ENCODE data around the gene WDPCP.

The WDPCP gene

GRCh38 chr2:63122921-63123320, 465.4 kb downstream of the WDPCP start:
- TF ChIP-seq POLR2AphosphoS5 (IDR thresholded peaks at IDR 0.05; ENCODE audit: low read depth, low read length) (no peak), TAF1 (IDR thresholded peaks at IDR 0.05; ENCODE audit: borderline replicate concordance, low read depth, low read length) (no peak), POLR2A (IDR thresholded peaks at IDR 0.05; ENCODE audit: low read depth, low read length) (no peak)
- DNase-seq (ENCODE audit: insufficient read length) (no peak), FAIRE-seq (peak; percentile 54)

GRCh38 chr2:63121055-63121834, 467.0 kb downstream of the WDPCP start:
- no peak for TF ChIP-seq TAF1 (IDR thresholded peaks at IDR 0.05; ENCODE audit: borderline replicate concordance, low read depth, low read length)
- TF ChIP-seq POLR2A (IDR thresholded peaks at IDR 0.05; ENCODE audit: low read depth, low read length) = no peak
- no peak for TF ChIP-seq POLR2AphosphoS5 (IDR thresholded peaks at IDR 0.05; ENCODE audit: low read depth, low read length)
- DNase-seq (ENCODE audit: insufficient read length) = no peak
- FAIRE-seq = no peak

DNA sequence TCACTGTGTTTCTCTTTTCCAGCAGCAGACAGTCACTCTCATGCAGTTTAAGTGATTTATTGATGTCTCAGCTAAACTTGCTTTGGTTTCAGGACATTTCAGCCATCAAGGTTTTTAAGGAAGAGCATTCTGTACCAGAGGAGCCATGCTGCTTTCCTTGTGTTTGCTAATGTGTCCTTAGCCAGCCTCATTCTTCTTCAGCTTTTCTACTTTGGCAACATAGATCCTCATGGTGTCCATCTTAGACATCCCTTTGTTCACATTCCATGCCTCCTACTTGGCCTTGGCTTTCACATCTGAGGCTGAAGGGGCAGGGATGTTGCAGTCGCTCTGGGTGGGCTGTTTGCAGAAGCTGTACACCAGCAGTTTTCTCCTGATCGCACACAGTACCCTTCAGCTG, 469.5 kb downstream of the WDPCP start:
- TF ChIP-seq POLR2AphosphoS5 (IDR thresholded peaks at IDR 0.05; ENCODE audit: low read depth, low read length) (no peak), TAF1 (IDR thresholded peaks at IDR 0.05; ENCODE audit: borderline replicate concordance, low read depth, low read length) (no peak), POLR2A (IDR thresholded peaks at IDR 0.05; ENCODE audit: low read depth, low read length) (no peak)
- FAIRE-seq (no peak), DNase-seq (ENCODE audit: insufficient read length) (no peak)

DNA sequence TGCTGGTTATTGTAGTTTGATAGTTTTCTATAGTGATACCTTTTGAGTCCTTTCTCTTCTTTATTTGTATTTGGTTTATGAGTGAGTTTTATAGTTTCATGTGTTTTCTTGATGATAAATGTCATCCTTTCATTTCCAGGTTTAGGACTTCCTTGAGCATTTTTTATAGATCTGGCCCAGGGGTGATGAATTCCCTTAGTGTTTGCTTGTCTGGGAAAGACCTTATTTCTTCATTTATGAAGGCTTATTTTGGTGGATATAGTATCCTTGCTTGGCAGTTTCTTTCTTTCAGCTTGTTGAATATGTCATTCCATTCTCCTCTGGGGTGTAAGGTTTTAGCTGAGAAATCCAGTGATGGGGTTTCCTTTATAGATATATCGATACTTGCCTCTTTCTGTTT, 483.8 kb downstream of the WDPCP start:
- no peak for TF ChIP-seq POLR2AphosphoS5 (IDR thresholded peaks at IDR 0.05; ENCODE audit: low read depth, low read length)
- no peak for TF ChIP-seq POLR2A (IDR thresholded peaks at IDR 0.05; ENCODE audit: low read depth, low read length)
- TF ChIP-seq TAF1 (IDR thresholded peaks at IDR 0.05; ENCODE audit: borderline replicate concordance, low read depth, low read length) = no peak
- no peak for DNase-seq (ENCODE audit: insufficient read length)
- no peak for FAIRE-seq

- TF ChIP-seq POLR2AphosphoS5 (IDR thresholded peaks at IDR 0.05; ENCODE audit: low read depth, low read length) (no peak), POLR2A (IDR thresholded peaks at IDR 0.05; ENCODE audit: low read depth, low read length) (no peak), TAF1 (IDR thresholded peaks at IDR 0.05; ENCODE audit: borderline replicate concordance, low read depth, low read length) (no peak)
- FAIRE-seq = no peak
- DNase-seq (ENCODE audit: insufficient read length) = no peak
Measured at GRCh38 chr2:63101954-63102353, 486.3 kb downstream of the WDPCP start.

DNA sequence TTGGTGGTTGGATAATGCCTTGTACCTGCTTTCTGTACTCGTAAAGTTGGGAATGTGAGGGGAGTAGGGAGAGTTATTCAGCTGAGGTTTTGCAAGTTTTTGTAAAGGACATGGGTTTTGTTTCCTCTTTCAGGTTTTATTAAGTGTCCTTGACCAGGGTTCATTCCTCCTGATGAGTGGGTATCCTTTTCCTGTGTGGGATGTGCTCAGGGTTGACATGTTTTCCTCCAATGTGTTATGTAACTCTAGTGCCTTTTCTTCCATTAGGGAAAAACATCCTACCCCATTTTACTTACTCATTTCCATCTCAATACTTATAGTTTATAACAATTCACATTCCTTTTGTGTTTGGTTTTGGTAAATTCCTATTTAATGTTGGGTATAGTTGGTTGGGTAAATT, 489.2 kb downstream of the WDPCP start:
- DNase-seq (ENCODE audit: insufficient read length) = no peak
- no peak for TF ChIP-seq TAF1 (IDR thresholded peaks at IDR 0.05; ENCODE audit: borderline replicate concordance, low read depth, low read length)
- no peak for TF ChIP-seq POLR2AphosphoS5 (IDR thresholded peaks at IDR 0.05; ENCODE audit: low read depth, low read length)
- TF ChIP-seq POLR2A (IDR thresholded peaks at IDR 0.05; ENCODE audit: low read depth, low read length) = no peak
- no peak for FAIRE-seq

GRCh38 chr2:63096491-63096890, 491.8 kb downstream of the WDPCP start:
- DNase-seq (ENCODE audit: insufficient read length) = no peak
- TF ChIP-seq TAF1 (IDR thresholded peaks at IDR 0.05; ENCODE audit: borderline replicate concordance, low read depth, low read length) = no peak
- no peak for TF ChIP-seq POLR2AphosphoS5 (IDR thresholded peaks at IDR 0.05; ENCODE audit: low read depth, low read length)
- FAIRE-seq = no peak

GRCh38 chr2:63093502-63093901, 494.8 kb downstream of the WDPCP start:
- FAIRE-seq (no peak), DNase-seq (ENCODE audit: insufficient read length) (no peak)
- TF ChIP-seq TAF1 (IDR thresholded peaks at IDR 0.05; ENCODE audit: borderline replicate concordance, low read depth, low read length) (no peak), POLR2A (IDR thresholded peaks at IDR 0.05; ENCODE audit: low read depth, low read length) (no peak), POLR2AphosphoS5 (IDR thresholded peaks at IDR 0.05; ENCODE audit: low read depth, low read length) (no peak)

DNA sequence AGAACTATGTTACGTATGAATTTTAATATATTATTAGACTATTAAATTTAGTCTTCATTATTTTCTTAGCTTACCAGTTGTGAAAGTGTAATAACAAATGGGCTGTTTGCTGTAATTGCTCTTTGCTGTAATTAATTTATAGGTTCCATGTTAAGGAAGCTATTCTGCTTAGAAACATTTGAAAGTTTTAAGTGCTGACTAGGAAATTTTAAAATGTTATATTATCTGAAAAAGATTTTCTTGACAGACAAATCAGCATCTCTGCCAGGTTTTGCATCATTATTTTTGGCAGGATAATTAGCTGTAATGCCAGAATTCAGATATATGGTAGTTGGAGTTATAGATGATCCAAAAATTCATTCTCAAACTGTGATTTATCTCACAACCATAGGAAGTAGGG, 495.4 kb downstream of the WDPCP start:
- TF ChIP-seq POLR2AphosphoS5 (IDR thresholded peaks at IDR 0.05; ENCODE audit: low read depth, low read length) (no peak), POLR2A (IDR thresholded peaks at IDR 0.05; ENCODE audit: low read depth, low read length) (no peak), TAF1 (IDR thresholded peaks at IDR 0.05; ENCODE audit: borderline replicate concordance, low read depth, low read length) (no peak)
- DNase-seq (ENCODE audit: insufficient read length) (no peak), FAIRE-seq (no peak)

DNA sequence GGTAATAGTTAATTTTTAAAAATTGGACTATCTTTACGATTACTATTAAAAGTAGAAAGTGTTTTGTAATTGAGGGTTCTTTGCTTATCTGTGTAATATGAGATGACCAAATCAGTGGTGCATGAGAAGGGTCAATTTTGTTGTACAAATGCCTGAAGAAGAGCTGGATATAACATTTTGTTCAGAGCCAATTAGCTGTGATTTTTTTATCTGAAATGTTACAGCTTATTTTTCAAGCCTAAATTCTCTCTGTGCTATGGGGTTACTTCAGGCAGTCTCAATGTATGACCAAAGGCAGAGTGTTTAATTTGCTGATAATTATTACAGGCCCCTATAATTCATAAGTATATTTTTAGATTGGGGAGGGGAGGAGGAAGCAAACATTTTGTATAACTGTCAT, 495.9 kb downstream of the WDPCP start:
- DNase-seq (ENCODE audit: insufficient read length) (no peak), FAIRE-seq (no peak)
- no peak for TF ChIP-seq TAF1 (IDR thresholded peaks at IDR 0.05; ENCODE audit: borderline replicate concordance, low read depth, low read length)
- TF ChIP-seq POLR2A (IDR thresholded peaks at IDR 0.05; ENCODE audit: low read depth, low read length) = no peak
- no peak for TF ChIP-seq POLR2AphosphoS5 (IDR thresholded peaks at IDR 0.05; ENCODE audit: low read depth, low read length)

- TF ChIP-seq POLR2A (IDR thresholded peaks at IDR 0.05; ENCODE audit: low read depth, low read length) = no peak
- no peak for DNase-seq (ENCODE audit: insufficient read length)
- no peak for FAIRE-seq
Measured at GRCh38 chr2:63086687-63087086, 501.6 kb downstream of the WDPCP start.

GRCh38 chr2:63081404-63081803, 506.9 kb downstream of the WDPCP start:
- no peak for TF ChIP-seq POLR2A (IDR thresholded peaks at IDR 0.05; ENCODE audit: low read depth, low read length)
- TF ChIP-seq TAF1 (IDR thresholded peaks at IDR 0.05; ENCODE audit: borderline replicate concordance, low read depth, low read length) = no peak
- TF ChIP-seq POLR2AphosphoS5 (IDR thresholded peaks at IDR 0.05; ENCODE audit: low read depth, low read length) = no peak
- no peak for DNase-seq (ENCODE audit: insufficient read length)

More at GRCh38 chr2:63081404-63081803, 506.9 kb downstream of the WDPCP start:
- no peak for FAIRE-seq
